OCI-LY3 (cell line): ENCODE measurements around the gene ZNF343.

ENCODE experiments used
- H2AFZ ChIP-seq: fragments of 200-600, 300-600 bp; shearing (Covaris generic); 2 replicates; pipeline ENCODE4 v1.6.0; 2014; ENCODE audit warnings: antibody characterized with exemption, low read depth, low read length
- H3K27ac ChIP-seq: fragments of 200-600, 300-600 bp; sonication (generic); 2 replicates; pipeline ENCODE4 v1.5.1; 2014; ENCODE audit warnings: mild to moderate bottlenecking, low read length, moderate library complexity, mixed read lengths
- H3K27me3 ChIP-seq: fragments of 200-600, 300-600 bp; sonication (generic); 2 replicates; pipeline ENCODE4 v1.6.1; 2014; ENCODE audit warnings: low read depth, low read length, mixed read lengths
- H3K36me3 ChIP-seq: fragments of 200-600, 300-600 bp; sonication (generic); replicated peaks from 2 replicates; pipeline ENCODE3; 2014; ENCODE audit warnings: low read depth, low read length, mixed read lengths
- H3K4me1 ChIP-seq: fragments of 300-600, 200-600 bp; sonication (generic); 2 replicates; pipeline ENCODE4 v1.6.1; 2014; ENCODE audit warnings: low read length, mixed read lengths
- H3K4me2 ChIP-seq: fragments of 200-600, 300-600 bp; sonication (generic); 2 replicates; pipeline ENCODE4 v1.6.1; 2014; ENCODE audit warnings: low read length, mixed read lengths
- H3K4me3 ChIP-seq: fragments of 300-600, 200-600 bp; sonication (generic); 2 replicates; pipeline ENCODE4 v1.5.1; 2014; ENCODE audit warnings: antibody characterized with exemption, mild to moderate bottlenecking, low read length, moderate library complexity
- H3K79me2 ChIP-seq: fragments of 300-600, 200-600 bp; shearing (Covaris generic); 2 replicates; pipeline ENCODE4 v1.6.1; 2014; ENCODE audit warnings: mild to moderate bottlenecking, low read length, mixed read lengths
- H3K9ac ChIP-seq: fragments of 300-600, 200-600 bp; shearing (Covaris generic); 2 replicates; pipeline ENCODE4 v1.6.0; 2014; ENCODE audit warnings: mild to moderate bottlenecking, low read length, moderate library complexity
- H3K9me3 ChIP-seq: fragments of 200-600, 300-600 bp; shearing (Covaris generic); 2 replicates; pipeline ENCODE4 v1.6.1; 2014; ENCODE audit warnings: low read length, mixed read lengths; ENCODE audit not compliant: insufficient read depth
- H4K20me1 ChIP-seq: fragments of 200-600, 300-600 bp; sonication (generic); 2 replicates; pipeline ENCODE4 v1.6.1; 2016; ENCODE audit warnings: low read length, mixed read lengths; ENCODE audit not compliant: insufficient read depth
- EZH2phosphoT487 ChIP-seq: fragments of 200-600 bp; shearing (Covaris generic); IDR thresholded peaks from 2 replicates; pipeline ENCODE4 v1.6.1; 2018; ENCODE audit warnings: antibody characterized with exemption, mixed run types, low read depth
- TF ChIP-seq, protein P1 (sequence below): fragments of 200-600, 300-600 bp; sonication (generic); IDR thresholded peaks from 2 replicates; pipeline ENCODE4 v1.5.1; 2014; ENCODE audit warnings: antibody characterized with exemption, low read length, low read depth

The ZNF343 gene

DNA sequence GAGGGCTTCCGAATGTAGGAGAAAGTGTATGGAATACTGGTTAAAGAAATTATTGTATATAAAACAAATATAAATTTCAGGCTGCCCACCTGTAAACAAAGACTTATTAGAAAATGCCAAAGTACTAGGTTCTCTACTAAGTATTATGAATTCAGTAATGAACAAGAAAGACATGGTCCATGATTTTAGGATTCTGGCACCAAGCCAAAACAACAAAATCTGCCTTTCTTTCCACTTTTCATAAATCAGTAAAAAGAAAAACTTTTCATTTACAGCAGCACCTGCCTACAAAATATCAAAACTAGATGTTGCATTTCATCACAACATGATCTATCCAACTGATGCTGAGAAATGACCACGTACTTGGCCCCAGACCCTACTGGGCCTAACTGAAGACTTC lies 23.6 kb downstream of the ZNF343 start:
- H3K9me3 ChIP-seq = no peaks in the 10 kb centered on the region
- no peaks in the 10 kb centered on the region for H3K27me3 ChIP-seq
- H3K4me3 ChIP-seq = no peak overlapping the region
- H3K36me3 ChIP-seq = peaks cover 64% of the 10 kb centered on the region
- H3K4me1 ChIP-seq = no peaks in the 10 kb centered on the region
- H2AFZ ChIP-seq = no peak overlapping the region
- H3K27ac ChIP-seq = no peak overlapping the region
- TF ChIP-seq, protein P1, sequence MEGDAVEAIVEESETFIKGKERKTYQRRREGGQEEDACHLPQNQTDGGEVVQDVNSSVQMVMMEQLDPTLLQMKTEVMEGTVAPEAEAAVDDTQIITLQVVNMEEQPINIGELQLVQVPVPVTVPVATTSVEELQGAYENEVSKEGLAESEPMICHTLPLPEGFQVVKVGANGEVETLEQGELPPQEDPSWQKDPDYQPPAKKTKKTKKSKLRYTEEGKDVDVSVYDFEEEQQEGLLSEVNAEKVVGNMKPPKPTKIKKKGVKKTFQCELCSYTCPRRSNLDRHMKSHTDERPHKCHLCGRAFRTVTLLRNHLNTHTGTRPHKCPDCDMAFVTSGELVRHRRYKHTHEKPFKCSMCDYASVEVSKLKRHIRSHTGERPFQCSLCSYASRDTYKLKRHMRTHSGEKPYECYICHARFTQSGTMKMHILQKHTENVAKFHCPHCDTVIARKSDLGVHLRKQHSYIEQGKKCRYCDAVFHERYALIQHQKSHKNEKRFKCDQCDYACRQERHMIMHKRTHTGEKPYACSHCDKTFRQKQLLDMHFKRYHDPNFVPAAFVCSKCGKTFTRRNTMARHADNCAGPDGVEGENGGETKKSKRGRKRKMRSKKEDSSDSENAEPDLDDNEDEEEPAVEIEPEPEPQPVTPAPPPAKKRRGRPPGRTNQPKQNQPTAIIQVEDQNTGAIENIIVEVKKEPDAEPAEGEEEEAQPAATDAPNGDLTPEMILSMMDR = no peak
- no peak for TF ChIP-seq EZH2phosphoT487
- no peak overlapping the region for H3K4me2 ChIP-seq
- no peak overlapping the region for H3K9ac ChIP-seq
- H4K20me1 ChIP-seq = no peaks in the 10 kb centered on the region
- H3K79me2 ChIP-seq = no peaks in the 10 kb centered on the region

DNA sequence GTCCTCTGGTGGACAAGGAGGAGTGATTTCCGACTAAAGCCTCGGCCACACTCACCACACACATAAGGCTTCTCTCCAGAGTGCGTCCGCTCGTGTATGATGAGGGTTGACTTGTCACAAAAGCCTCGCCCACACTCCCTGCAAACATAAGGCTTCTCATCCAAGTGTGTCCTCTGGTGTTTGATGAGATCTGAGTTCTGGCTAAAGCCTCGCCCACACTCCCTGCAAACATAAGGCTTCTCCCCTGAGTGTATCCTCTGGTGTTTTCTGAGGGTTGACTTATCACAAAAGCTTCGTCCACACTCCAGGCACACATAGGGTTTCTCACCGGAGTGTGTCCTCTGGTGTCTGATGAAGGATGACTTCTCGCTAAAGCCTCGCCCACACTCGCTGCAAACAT lies 25.2 kb downstream of the ZNF343 start:
- Histone ChIP-seq H3K4me2 (no peak overlapping the region), H3K36me3 (peaks cover 59% of the 10 kb centered on the region), H3K9ac (no peak overlapping the region), H3K79me2 (no peaks in the 10 kb centered on the region), H3K27me3 (no peaks in the 10 kb centered on the region), H4K20me1 (no peaks in the 10 kb centered on the region), H3K9me3 (no peaks in the 10 kb centered on the region), H3K27ac (no peak overlapping the region), H2AFZ (no peak overlapping the region), H3K4me1 (no peaks in the 10 kb centered on the region), H3K4me3 (no peak overlapping the region)
- TF ChIP-seq, protein P1 = no peak
- TF ChIP-seq EZH2phosphoT487 = no peak

- Histone ChIP-seq H3K79me2 (no peaks in the 10 kb centered on the region), H3K27ac (no peak overlapping the region), H3K27me3 (no peaks in the 10 kb centered on the region), H3K36me3 (peaks cover 47% of the 10 kb centered on the region), H3K9ac (no peak overlapping the region), H4K20me1 (no peaks in the 10 kb centered on the region), H3K4me1 (no peaks in the 10 kb centered on the region), H3K4me2 (no peak overlapping the region), H3K4me3 (no peak overlapping the region), H3K9me3 (no peaks in the 10 kb centered on the region), H2AFZ (no peak overlapping the region)
- TF ChIP-seq EZH2phosphoT487 = no peak
- TF ChIP-seq, protein P1 = no peak
These were observed 28.3 kb downstream of the ZNF343 start for GRCh38 chr20:2480381-2480780.

- no peak for TF ChIP-seq EZH2phosphoT487
- TF ChIP-seq, protein P1 = peak; percentile 33
- Histone ChIP-seq H3K79me2 (no peaks in the 10 kb centered on the region), H4K20me1 (no peaks in the 10 kb centered on the region), H3K4me1 (no peaks in the 10 kb centered on the region), H3K27me3 (no peaks in the 10 kb centered on the region), H3K36me3 (peaks cover 17% of the 10 kb centered on the region), H3K27ac (no peak overlapping the region), H2AFZ (no peak overlapping the region), H3K4me2 (no peak overlapping the region), H3K9me3 (no peaks in the 10 kb centered on the region), H3K4me3 (no peak overlapping the region), H3K9ac (no peak overlapping the region)
These were observed 31.7 kb downstream of the ZNF343 start for GRCh38 chr20:2476742-2477615.
